Right renal cortex interstitium (tissue), 3 donors: Measurements from ENCODE around the gene RIMBP2. TPM values are rescaled to one million over a fixed set of nuclear protein-coding genes. Genes with fewer than 3 reads are reported as not detected.

Experiments used
- DNase-seq, 3 donors: peaks; one replicate each; pipeline ENCODE4 v3.0.0-alpha.2; 2013; ENCODE audit warnings: low read depth in 3 of 3, low spot score in 2 of 3
- polyA plus RNA-seq, 3 donors: library from polyadenylated mRNA; unstranded; fragments of 120-200 nt; gene quantifications; one replicate each; pipeline ENCODE4 v1.2.1, GENCODE V29; 2013; ENCODE audit not compliant: insufficient read length in 3 of 3

RIMBP2 gene
- polyA plus RNA-seq, 3 donors: 10.7 to 17.7 (median 16.6) TPM

GRCh38 chr12:130640901-130641300, 75.2 kb downstream of the RIMBP2 start:
- no peak for DNase-seq

GRCh38 chr12:130640496-130640895, 75.6 kb downstream of the RIMBP2 start:
- no peak for DNase-seq

- no peak for DNase-seq
These were observed 76.3 kb downstream of the RIMBP2 start for GRCh38 chr12:130639476-130640424.

- no peak for DNase-seq
These were observed 79.7 kb downstream of the RIMBP2 start for GRCh38 chr12:130636370-130636769.

GRCh38 chr12:130634866-130635265, 81.2 kb downstream of the RIMBP2 start:
- DNase-seq: no peak

- DNase-seq: peak in 1 of 3 donors; percentile 56
These were observed 82.3 kb downstream of the RIMBP2 start for GRCh38 chr12:130633771-130634170.

GRCh38 chr12:130632642-130633041, 83.5 kb downstream of the RIMBP2 start:
- DNase-seq: no peak

- DNase-seq: no peak
These were observed 87.8 kb downstream of the RIMBP2 start for GRCh38 chr12:130628304-130628703.

- no peak for DNase-seq
These were observed 88.9 kb downstream of the RIMBP2 start for GRCh38 chr12:130627175-130627574.

GRCh38 chr12:130626601-130627000, 89.5 kb downstream of the RIMBP2 start:
- DNase-seq: no peak

- no peak for DNase-seq
These were observed 90.9 kb downstream of the RIMBP2 start for GRCh38 chr12:130625201-130625600.

- DNase-seq: no peak
These were observed 93.3 kb downstream of the RIMBP2 start for GRCh38 chr12:130622803-130623202.

GRCh38 chr12:130621696-130622298, 94.3 kb downstream of the RIMBP2 start:
- DNase-seq: no peak

- DNase-seq: no peak
These were observed 95.3 kb downstream of the RIMBP2 start for GRCh38 chr12:130620756-130621155.

- no peak for DNase-seq
These were observed 95.8 kb downstream of the RIMBP2 start for GRCh38 chr12:130620281-130620680.

- no peak for DNase-seq
These were observed 96.6 kb downstream of the RIMBP2 start for GRCh38 chr12:130619385-130620001.

- no peak for DNase-seq
These were observed 98.9 kb downstream of the RIMBP2 start for GRCh38 chr12:130617219-130617618.

GRCh38 chr12:130615861-130616345, 100.2 kb downstream of the RIMBP2 start:
- DNase-seq: no peak

GRCh38 chr12:130614530-130614905, 101.6 kb downstream of the RIMBP2 start:
- no peak for DNase-seq

- DNase-seq: no peak
These were observed 102.1 kb downstream of the RIMBP2 start for GRCh38 chr12:130613831-130614529.

- DNase-seq: no peak
These were observed 103.0 kb downstream of the RIMBP2 start for GRCh38 chr12:130613131-130613530.
